ENCODE measurements around the gene WDR86.

Gene WDR86

DNA sequence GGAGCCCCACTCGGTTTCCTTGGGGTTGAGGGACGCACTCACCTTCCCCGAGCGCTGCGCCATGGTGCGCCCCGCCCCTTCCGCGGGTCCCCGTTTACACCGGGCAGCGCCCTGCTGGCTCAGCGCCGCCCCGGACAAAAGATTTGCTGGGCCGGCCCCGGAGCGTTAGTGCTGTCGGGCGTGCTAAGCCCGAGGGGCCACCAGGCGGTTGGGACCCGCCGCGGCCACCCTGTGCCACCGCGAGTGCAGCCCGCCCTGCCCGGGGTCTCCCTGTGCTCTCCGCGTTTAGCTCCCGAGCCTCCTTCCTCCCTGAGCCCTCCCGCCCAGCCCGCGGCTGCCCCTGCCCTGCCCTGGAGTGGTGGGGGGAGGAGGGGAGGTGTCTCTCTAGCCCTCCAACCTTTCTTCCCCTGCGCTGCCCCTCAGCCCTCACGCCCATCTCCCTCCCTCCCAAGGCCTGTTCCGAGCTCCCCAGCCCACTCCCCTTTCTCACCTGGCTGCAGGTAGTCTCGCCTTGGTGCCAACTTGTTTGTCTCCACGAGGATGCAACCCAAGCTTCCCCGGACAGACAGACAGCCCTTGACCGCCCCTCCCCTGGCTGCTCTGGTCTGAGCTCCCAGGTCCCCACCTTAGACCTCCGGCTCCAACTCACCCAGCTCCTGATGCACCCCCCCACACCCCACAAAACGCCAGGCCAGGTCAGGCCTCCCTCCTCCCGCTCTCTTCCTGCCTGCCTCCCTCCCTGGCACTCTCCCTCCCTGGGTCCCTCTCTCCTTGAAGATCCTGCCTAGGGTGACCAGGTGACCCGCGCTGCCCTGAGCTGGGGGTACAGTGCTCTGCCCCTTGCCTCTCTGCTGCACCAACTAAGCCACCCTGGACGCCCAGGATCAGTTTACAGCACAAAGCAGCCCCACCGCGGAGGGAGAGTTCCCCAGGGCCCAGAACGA lies 30.3 kb upstream of the WDR86 start, which contains the start of gene CRYGN:
Gene CRYGN (minus strand): TSS at position 287 of the 944 bp plus-strand sequence. CDS start 224 bp downstream, at position 63.
- DNase-seq, result no peak

GRCh38 chr7:151438864-151439601 lies 29.2 kb upstream of the WDR86 start:
- DNase-seq, result no peak

GRCh38 chr7:151437866-151438516 lies 28.2 kb upstream of the WDR86 start:
- DNase-seq, result no peak

- DNase-seq, result no peak
Observed at GRCh38 chr7:151437159-151437553, 27.3 kb upstream of the WDR86 start.

DNA sequence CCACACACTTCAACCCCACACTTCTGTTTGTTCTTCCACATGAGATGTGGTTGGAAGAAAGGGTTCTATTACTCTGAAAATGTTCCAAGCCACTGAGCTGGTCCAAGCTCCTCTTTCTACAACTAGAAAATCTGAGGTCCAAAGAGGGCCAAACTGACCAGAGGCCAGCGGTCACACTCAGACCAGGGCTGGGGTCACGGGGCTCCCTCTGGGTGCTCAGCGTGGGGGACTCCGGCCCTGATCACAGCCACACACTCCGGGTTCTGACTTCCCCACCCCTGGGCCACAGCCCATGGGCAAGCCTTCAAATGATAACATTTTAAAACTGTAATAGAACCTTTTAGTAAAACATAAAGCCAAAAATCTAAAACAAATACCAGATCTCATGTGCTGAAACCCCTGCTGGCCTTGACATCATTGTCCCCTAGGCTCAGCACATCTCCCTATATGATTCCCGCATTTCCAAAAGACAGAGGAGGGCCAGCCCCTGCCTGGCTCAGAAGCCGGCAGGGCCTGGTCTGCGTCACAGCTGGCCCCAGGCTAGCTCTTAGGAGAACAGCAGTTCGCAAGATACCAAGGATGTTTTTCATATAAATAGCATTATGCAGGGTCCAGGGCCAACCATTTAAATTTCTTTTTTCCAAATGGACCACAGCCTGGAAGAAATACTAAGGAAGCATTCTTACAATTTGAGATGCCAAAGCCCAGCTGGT lies 26.8 kb upstream of the WDR86 start:
- DNase-seq, result no peak

- no peak for DNase-seq
Observed at GRCh38 chr7:151435971-151436370, 26.1 kb upstream of the WDR86 start.

DNA sequence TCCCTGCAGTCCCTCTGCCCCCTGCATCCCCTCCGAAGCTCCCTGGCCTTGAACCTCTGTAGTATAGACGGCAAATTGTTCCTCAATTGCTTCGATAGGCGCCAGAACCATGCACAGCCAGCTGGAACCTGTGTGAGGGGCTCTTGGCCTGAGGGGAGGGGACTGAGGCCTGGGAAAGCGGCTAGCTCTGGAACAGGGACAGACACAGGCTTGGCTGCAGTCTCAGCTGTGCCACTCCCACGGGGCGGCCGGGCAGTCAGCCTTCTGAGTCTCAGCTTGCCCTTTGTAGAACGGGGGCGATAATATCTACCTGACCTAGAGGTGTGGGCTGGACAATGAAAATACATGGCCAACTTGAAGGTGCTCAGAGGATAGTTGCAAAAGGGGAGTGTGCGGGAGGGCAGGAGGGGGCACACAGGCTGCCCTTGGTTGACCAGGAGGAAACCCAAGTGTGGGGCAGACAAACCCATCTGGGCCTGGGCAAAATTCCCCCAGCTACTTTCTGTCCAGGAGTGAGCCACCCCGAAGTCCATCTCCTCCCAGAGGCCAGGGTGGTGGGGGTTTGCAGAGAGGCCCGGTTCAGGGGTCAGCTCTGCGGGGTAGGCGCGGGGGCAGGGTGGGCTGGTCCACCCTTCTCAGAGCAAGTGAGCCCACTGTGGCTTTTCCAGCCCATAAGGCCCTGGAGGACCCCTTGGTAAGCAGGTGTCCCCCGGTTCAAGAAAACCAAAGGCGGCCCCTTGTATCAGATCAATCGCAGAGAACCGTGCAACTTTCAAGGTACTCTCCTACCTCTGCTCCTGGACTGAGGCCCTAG lies 25.5 kb upstream of the WDR86 start:
- no peak for DNase-seq

GRCh38 chr7:151434549-151434948 lies 24.7 kb upstream of the WDR86 start:
- no peak for DNase-seq

- no peak for DNase-seq
Observed at GRCh38 chr7:151433721-151434400, 24.0 kb upstream of the WDR86 start.

- DNase-seq, result no peak
Observed at GRCh38 chr7:151432658-151433521, 23.1 kb upstream of the WDR86 start.

GRCh38 chr7:151431768-151432311 lies 22.0 kb upstream of the WDR86 start:
- DNase-seq, result no peak

- DNase-seq, result no peak
Observed at GRCh38 chr7:151431281-151431767, 21.5 kb upstream of the WDR86 start.

GRCh38 chr7:151430391-151431205 lies 20.8 kb upstream of the WDR86 start:
- DNase-seq, result no peak

DNA sequence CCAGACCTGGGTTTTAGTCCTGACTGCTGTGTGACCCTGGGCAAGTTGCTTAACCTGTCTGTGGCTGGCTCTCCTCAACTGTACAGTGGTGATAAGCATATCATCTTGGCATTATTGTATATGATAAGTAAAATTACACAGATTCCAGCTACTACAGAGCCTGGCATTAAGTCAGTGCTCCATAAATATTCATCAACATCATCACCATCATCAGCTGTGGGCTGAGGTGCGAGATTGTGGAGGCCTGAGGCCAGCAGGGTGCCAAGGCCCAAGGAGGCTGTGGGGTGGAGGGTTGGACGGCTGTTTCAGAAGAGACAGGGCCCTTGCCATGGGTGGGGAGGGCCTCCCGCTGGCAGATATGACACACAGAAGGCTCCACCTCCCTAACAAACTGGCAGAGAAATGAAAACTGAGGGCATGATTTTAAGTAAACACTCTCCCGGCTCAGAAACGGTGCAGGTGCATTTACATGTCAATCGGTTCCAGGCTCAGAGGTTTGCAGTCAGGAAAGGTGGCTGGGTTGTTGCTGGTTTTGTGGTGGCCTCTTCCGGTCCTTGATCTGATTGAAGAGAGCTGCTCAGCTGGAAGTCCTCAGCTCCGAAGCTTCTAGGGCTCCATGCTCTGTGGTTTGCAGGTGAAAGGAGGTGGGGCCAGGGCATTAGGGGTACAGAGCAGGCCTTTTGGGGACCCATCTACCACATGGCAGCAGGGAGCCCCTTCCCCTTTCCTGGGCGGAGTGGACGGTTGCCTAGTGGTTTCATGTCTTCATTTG lies 19.9 kb upstream of the WDR86 start:
- DNase-seq, result peak in 1 of 2 experiments; percentile 56

- no peak for DNase-seq
Observed at GRCh38 chr7:151429237-151429559, 19.4 kb upstream of the WDR86 start.

DNA sequence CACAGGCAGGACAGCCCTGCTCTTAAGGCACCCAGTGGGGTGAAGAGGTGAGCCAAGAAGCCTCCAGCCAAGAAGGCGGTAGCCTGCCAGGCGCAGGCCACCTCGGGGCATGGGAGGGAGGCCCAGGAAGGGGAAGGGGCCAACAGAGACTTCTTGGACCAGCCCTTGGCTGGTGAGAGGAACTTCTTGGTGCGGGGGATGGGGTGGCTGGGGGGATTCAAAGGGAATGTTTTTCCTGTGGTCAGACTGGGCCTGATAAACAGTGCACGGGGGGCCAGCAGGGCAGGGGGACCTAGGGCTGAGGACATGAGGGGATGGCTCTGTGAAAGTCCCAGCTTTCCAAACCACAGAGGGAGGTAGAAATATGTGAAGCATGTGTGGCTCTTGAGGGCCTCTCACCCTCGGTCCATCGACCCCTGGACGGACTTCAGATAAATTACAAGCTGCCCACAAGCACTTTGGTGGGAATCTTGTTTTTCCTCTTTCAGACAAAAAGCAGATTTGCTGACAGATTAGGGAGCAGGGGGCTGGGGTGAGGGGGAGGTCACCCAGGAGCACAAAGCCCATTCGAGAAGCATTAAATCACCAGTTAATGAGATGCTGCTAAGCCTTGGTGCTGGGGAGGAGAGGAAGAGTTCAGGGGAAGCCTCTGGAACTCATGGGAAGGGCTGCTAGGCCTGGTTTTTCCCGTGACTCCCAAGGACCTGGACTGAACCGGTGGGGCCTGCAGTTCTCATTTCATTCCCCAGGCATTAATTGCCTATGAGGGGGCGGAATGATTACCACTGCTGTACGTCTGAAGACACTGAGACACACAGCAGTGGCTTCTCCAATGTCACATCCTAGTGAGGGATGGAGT lies 18.8 kb upstream of the WDR86 start:
- DNase-seq, result no peak

Measured in NCI-H187 (cell line).